ENCODE data around the gene GSKIP. TPM values are rescaled to one million over a fixed set of nuclear protein-coding genes. Genes with fewer than 3 reads are reported as not detected.
"Not testable (repeated sequence)": the region's sequence is repeated elsewhere in the genome, so short reads cannot be mapped to it uniquely, and the experiment has no call there.

Gene GSKIP
- total RNA-seq, 2 experiments from 2014 or later, result 10.3 to 11.9 TPM

- H3K9me3 ChIP-seq (ENCODE audit: control insufficient read depth in 1 of 2, insufficient read depth in 1 of 2, low read length in 2 of 2), result no peaks in the 10 kb centered on the region
- CTCF ChIA-PET, result interaction anchor here (0.6 kb wide), 1 partner anchor 560 kb away, joined by 4 read pairs; no protein-coding TSS in a partner anchor
- no peaks in the 10 kb centered on the region for H3K4me1 ChIP-seq (ENCODE audit: insufficient read depth, low read length)
- POLR2A ChIA-PET, result no interaction called here
- H3K36me3 ChIP-seq (ENCODE audit: insufficient read depth, low read length), result peaks cover 34% of the 10 kb centered on the region
- no peak for DNase-seq
- H3K27me3 ChIP-seq (ENCODE audit: control insufficient read depth in 1 of 2, insufficient read depth in 2 of 2, low read length in 2 of 2), result no peaks in the 10 kb centered on the region
- intact Hi-C loops (cut with DNase I, micrococcal nuclease), result no loop called here
- TF ChIP-seq, protein P1, sequence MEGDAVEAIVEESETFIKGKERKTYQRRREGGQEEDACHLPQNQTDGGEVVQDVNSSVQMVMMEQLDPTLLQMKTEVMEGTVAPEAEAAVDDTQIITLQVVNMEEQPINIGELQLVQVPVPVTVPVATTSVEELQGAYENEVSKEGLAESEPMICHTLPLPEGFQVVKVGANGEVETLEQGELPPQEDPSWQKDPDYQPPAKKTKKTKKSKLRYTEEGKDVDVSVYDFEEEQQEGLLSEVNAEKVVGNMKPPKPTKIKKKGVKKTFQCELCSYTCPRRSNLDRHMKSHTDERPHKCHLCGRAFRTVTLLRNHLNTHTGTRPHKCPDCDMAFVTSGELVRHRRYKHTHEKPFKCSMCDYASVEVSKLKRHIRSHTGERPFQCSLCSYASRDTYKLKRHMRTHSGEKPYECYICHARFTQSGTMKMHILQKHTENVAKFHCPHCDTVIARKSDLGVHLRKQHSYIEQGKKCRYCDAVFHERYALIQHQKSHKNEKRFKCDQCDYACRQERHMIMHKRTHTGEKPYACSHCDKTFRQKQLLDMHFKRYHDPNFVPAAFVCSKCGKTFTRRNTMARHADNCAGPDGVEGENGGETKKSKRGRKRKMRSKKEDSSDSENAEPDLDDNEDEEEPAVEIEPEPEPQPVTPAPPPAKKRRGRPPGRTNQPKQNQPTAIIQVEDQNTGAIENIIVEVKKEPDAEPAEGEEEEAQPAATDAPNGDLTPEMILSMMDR (IDR thresholded peaks at IDR 0.05), result no peak
- Mint-ChIP-seq H3K27me3 (no peaks in the 10 kb centered on the region), H3K27ac (no peak overlapping the region), H3K4me3 (no peak overlapping the region), H3K4me1 (ENCODE audit: low read depth) (no peaks in the 10 kb centered on the region), H3K36me3 (ENCODE audit: low read depth) (peaks cover 71% of the 10 kb centered on the region), H3K9me3 (no peaks in the 10 kb centered on the region)
- no peak overlapping the region for H3K27ac ChIP-seq (ENCODE audit: low read depth in 1 of 2, low read length in 2 of 2)
- no peak for ATAC-seq (ENCODE audit: poor library complexity)
- no peak overlapping the region for H3K4me3 ChIP-seq (ENCODE audit: low read length)
Observed at GRCh38 chr14:96341323-96341722, 22.0 kb upstream of the GSKIP start.

DNA sequence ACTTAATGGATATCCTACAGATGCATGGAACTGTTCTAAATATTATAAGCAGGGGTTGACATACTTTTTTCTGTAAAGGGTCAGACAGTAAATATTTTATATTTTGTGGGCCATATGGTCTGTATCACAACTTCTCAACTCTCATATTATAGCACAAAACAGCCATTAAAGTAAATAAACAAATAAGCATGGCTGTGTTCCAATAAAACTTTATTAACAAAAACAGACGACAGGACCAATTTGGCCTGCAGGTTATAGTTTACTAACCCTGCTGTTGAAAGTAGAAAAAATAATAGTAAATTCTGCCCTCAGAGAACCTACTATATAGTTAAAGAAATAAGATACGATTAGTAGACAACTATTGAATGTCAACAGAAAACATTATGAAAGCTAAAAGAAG, 17.7 kb upstream of the GSKIP start:
- Mint-ChIP-seq H3K27ac (no peak overlapping the region), H3K36me3 (ENCODE audit: low read depth) (peaks cover 39% of the 10 kb centered on the region), H3K4me1 (ENCODE audit: low read depth) (peaks cover 29% of the 10 kb centered on the region), H3K9me3 (no peaks in the 10 kb centered on the region), H3K27me3 (no peaks in the 10 kb centered on the region), H3K4me3 (no peak overlapping the region)
- no peaks in the 10 kb centered on the region for H3K27me3 ChIP-seq (ENCODE audit: control insufficient read depth in 1 of 2, insufficient read depth in 2 of 2, low read length in 2 of 2)
- POLR2A ChIA-PET, result no interaction called here
- H3K9me3 ChIP-seq (ENCODE audit: control insufficient read depth in 1 of 2, insufficient read depth in 1 of 2, low read length in 2 of 2), result no peaks in the 10 kb centered on the region
- H3K4me1 ChIP-seq (ENCODE audit: insufficient read depth, low read length), result no peaks in the 10 kb centered on the region
- no peak overlapping the region for H3K4me3 ChIP-seq (ENCODE audit: low read length)
- TF ChIP-seq, protein P1 (IDR thresholded peaks at IDR 0.05), result no peak
- H3K27ac ChIP-seq (ENCODE audit: low read depth in 1 of 2, low read length in 2 of 2), result no peak overlapping the region
- H3K36me3 ChIP-seq (ENCODE audit: insufficient read depth, low read length), result peaks cover 6% of the 10 kb centered on the region
- CTCF ChIA-PET, result no interaction called here
- no peak for DNase-seq
- intact Hi-C loops (cut with DNase I, micrococcal nuclease), result no loop called here
- ATAC-seq (ENCODE audit: poor library complexity), result no peak

- H3K9me3 ChIP-seq (ENCODE audit: control insufficient read depth in 1 of 2, insufficient read depth in 1 of 2, low read length in 2 of 2); H3K4me3 ChIP-seq (ENCODE audit: low read length); DNase-seq; CTCF ChIA-PET; POLR2A ChIA-PET; H3K27me3 ChIP-seq (ENCODE audit: control insufficient read depth in 1 of 2, insufficient read depth in 2 of 2, low read length in 2 of 2); H3K36me3 ChIP-seq (ENCODE audit: insufficient read depth, low read length); H3K27me3 Mint-ChIP-seq; H3K4me3 Mint-ChIP-seq; H3K27ac Mint-ChIP-seq; ATAC-seq (ENCODE audit: poor library complexity); intact Hi-C loops (cut with DNase I, micrococcal nuclease); H3K27ac ChIP-seq (ENCODE audit: low read depth in 1 of 2, low read length in 2 of 2); H3K4me1 ChIP-seq (ENCODE audit: insufficient read depth, low read length); H3K9me3 Mint-ChIP-seq: not testable (repeated sequence)
- H3K4me1 Mint-ChIP-seq (ENCODE audit: low read depth), result peaks cover 36% of the 10 kb centered on the region
- peaks cover 27% of the 10 kb centered on the region for H3K36me3 Mint-ChIP-seq (ENCODE audit: low read depth)
Observed at GRCh38 chr14:96347957-96348356, 15.4 kb upstream of the GSKIP start.

GRCh38 chr14:96349286-96350075, 13.8 kb upstream of the GSKIP start:
- H3K9me3 Mint-ChIP-seq, result no peaks in the 10 kb centered on the region
- Histone ChIP-seq H3K9me3 (ENCODE audit: control insufficient read depth in 1 of 2, insufficient read depth in 1 of 2, low read length in 2 of 2) (no peaks in the 10 kb centered on the region), H3K27ac (ENCODE audit: low read depth in 1 of 2, low read length in 2 of 2) (no peak overlapping the region), H3K36me3 (ENCODE audit: insufficient read depth, low read length) (peaks cover 3% of the 10 kb centered on the region), H3K27me3 (ENCODE audit: control insufficient read depth in 1 of 2, insufficient read depth in 2 of 2, low read length in 2 of 2) (no peaks in the 10 kb centered on the region), H3K4me3 (ENCODE audit: low read length) (no peak overlapping the region), H3K4me1 (ENCODE audit: insufficient read depth, low read length) (no peaks in the 10 kb centered on the region)
- TF ChIP-seq, protein P1 (IDR thresholded peaks at IDR 0.05), result no peak
- DNase-seq (no peak), ATAC-seq (ENCODE audit: poor library complexity) (no peak)
- H3K27me3 Mint-ChIP-seq, result no peaks in the 10 kb centered on the region
- ChIA-PET CTCF (no interaction called here), POLR2A (no interaction called here)
- peaks cover 22% of the 10 kb centered on the region for H3K36me3 Mint-ChIP-seq (ENCODE audit: low read depth)
- intact Hi-C loops (cut with DNase I, micrococcal nuclease), result no loop called here
- H3K4me3 Mint-ChIP-seq, result no peak overlapping the region
- H3K4me1 Mint-ChIP-seq (ENCODE audit: low read depth), result peaks cover 40% of the 10 kb centered on the region
- no peak overlapping the region for H3K27ac Mint-ChIP-seq
